Activated CD4-positive, alpha-beta T cell treated with anti-CD3 and anti-CD28 coated beads, Interleukin-2, amount 50 U/mL, for 24 hours (primary cell): ENCODE results near the gene WLS.
A peak's percentile ranks its signal among the peaks of the same experiment; 100 is the strongest.

Experiments
- DNase-seq, 2 donors: peaks; one replicate each; pipeline ENCODE4 v3.0.0-alpha.2; 2020; ENCODE audit warnings: low read depth in 1 of 2, low spot score in 1 of 2

Gene WLS

GRCh38 chr1:68141071-68142021 lies 91.0 kb downstream of the WLS start:
- no peak for DNase-seq

GRCh38 chr1:68140536-68140935 lies 91.8 kb downstream of the WLS start:
- DNase-seq: no peak

- DNase-seq: no peak
These were observed 96.1 kb downstream of the WLS start for GRCh38 chr1:68136187-68136586.

GRCh38 chr1:68132426-68133130 lies 99.7 kb downstream of the WLS start:
- no peak for DNase-seq

- no peak for DNase-seq
These were observed 101.1 kb downstream of the WLS start for GRCh38 chr1:68131261-68131660.

GRCh38 chr1:68129536-68130250 lies 102.6 kb downstream of the WLS start:
- no peak for DNase-seq

GRCh38 chr1:68128820-68129219 lies 103.5 kb downstream of the WLS start:
- DNase-seq: no peak

- no peak for DNase-seq
These were observed 104.2 kb downstream of the WLS start for GRCh38 chr1:68128157-68128556.

GRCh38 chr1:68121536-68121935 lies 110.8 kb downstream of the WLS start:
- DNase-seq: no peak

GRCh38 chr1:68120136-68120791 lies 112.1 kb downstream of the WLS start:
- DNase-seq: peak in 1 of 2 donors; percentile 31

- DNase-seq: no peak
These were observed 112.9 kb downstream of the WLS start for GRCh38 chr1:68119445-68119844.

GRCh38 chr1:68117416-68117815 lies 114.9 kb downstream of the WLS start:
- DNase-seq: no peak

GRCh38 chr1:68116643-68117235 lies 115.6 kb downstream of the WLS start:
- peak in 1 of 2 donors; percentile 44 for DNase-seq

GRCh38 chr1:68115308-68115707 lies 117.0 kb downstream of the WLS start:
- DNase-seq: no peak

- DNase-seq: no peak
These were observed 118.4 kb downstream of the WLS start for GRCh38 chr1:68113966-68114365.

GRCh38 chr1:68112835-68113243 lies 119.5 kb downstream of the WLS start:
- no peak for DNase-seq

- no peak for DNase-seq
These were observed 120.5 kb downstream of the WLS start for GRCh38 chr1:68111519-68112436.

GRCh38 chr1:68107771-68108170 lies 124.6 kb downstream of the WLS start:
- DNase-seq: no peak

- DNase-seq: no peak
These were observed 128.3 kb downstream of the WLS start for GRCh38 chr1:68103884-68104554.
